RCC 7860 (cell line): ENCODE data around the gene ZBTB3.
"Not testable (repeated sequence)": the region's sequence is repeated elsewhere in the genome, so short reads cannot be mapped to it uniquely, and the experiment has no call there.

Experiments
- DNase-seq: peaks from one replicate; pipeline ENCODE4 v3.0.0-alpha.2; 2015; ENCODE audit warnings: low spot score
- FAIRE-seq: peaks from 2 replicates; lab custom pipeline; 2012; peaks lifted over from hg19 to GRCh38; lab: Jason Lieb, UNC

The ZBTB3 gene

GRCh38 chr11:62716816-62717215, 37.1 kb downstream of the ZBTB3 start:
- no peak for DNase-seq

DNA sequence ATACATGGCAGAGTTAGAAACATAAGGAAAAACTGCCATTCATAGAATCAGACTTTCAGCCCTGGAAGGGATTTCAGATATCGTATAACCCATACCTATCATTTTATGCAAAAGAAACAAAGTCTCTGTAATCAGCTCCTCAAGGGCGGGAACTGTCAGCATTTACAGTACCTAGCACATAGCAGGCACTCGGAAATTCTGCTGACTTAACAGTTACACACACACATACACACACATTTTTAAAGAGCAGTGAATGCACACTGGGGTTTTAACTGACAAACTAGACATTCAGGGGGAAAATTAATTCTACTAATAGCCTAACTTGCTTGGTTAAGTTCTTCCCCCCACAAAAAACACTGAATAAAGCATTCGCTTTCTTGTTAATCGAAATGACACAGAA, 37.8 kb downstream of the ZBTB3 start:
- FAIRE-seq (no peak), DNase-seq (no peak)

More at GRCh38 chr11:62716816-62717215, 37.1 kb downstream of the ZBTB3 start:
- FAIRE-seq = no peak

- no peak for DNase-seq
These were observed 38.5 kb downstream of the ZBTB3 start for GRCh38 chr11:62715150-62716130.

GRCh38 chr11:62713343-62713742, 40.6 kb downstream of the ZBTB3 start:
- DNase-seq (peak; percentile 10), FAIRE-seq (no peak)

More at GRCh38 chr11:62715150-62716130, 38.5 kb downstream of the ZBTB3 start:
- FAIRE-seq = no peak

- no peak for DNase-seq
- no peak for FAIRE-seq
These were observed 41.1 kb downstream of the ZBTB3 start for GRCh38 chr11:62712861-62713260.

DNA sequence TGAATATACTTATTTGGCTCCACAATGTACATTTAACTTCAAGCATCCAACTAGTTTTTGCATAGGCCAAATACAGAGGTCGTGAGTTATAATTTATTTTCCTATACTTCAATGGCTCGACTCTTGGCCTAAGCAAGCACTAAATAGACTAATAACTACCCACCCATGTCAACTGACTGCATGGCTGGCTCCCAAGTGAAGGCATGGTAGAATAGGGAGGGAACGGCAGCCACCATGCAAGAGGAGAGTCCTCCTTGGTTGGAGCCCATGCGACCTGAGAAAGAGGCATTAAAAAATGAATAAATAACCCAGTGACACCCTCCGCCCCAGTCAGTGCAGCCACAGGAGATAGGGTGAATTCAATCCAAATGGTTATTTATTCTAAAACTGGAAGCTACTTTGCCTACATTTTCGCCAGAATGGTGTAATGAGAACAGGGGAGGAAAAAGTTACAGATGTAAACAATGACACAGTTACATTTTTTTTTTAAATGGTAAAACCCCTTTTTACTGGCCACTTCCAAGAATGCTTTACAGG, 41.6 kb downstream of the ZBTB3 start:
- FAIRE-seq = no peak
- no peak for DNase-seq

GRCh38 chr11:62710001-62710345, 44.0 kb downstream of the ZBTB3 start:
- FAIRE-seq (no peak), DNase-seq (no peak)

- FAIRE-seq (no peak), DNase-seq (no peak)
These were observed 44.5 kb downstream of the ZBTB3 start for GRCh38 chr11:62709247-62710000.

DNA sequence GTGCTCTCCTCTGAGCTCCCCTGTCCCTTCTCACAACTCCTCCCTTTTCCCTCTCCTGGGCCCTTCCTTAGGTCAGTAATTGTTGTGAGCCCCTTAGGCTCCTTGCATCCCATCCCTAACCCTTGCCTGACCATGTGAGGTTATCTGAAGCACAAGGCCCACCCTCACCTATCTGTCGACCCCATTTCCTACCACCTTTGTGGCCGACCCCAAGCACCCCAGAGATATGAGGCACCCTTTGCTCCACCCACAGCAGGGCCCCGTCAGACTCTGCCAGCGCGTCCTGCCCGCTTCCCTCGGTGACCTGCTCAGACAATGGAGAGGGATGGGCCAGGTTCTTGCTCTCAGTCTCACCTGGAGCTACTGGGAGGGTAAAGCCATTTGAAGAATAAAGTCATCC, 45.2 kb downstream of the ZBTB3 start:
- FAIRE-seq (no peak), DNase-seq (no peak)

DNA sequence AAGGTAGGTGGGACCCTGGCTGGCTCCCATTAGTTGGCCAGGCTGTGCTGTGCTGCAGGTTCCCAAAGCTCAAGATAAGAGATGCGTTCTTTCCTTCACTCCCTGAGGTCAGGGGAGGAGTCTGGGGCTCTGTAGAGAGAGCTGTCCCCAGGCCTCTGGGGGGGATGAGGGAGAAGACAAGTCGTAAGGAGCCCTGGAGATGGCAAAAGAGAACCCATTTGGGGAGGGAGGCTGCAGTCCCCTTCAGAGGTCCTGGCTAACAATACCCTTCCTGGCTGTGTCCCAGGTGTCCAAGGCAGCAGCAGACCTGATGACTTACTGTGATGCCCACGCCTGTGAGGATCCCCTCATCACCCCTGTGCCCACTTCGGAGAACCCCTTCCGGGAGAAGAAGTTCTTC, 45.6 kb downstream of the ZBTB3 start:
- DNase-seq (no peak), FAIRE-seq (no peak)

DNA sequence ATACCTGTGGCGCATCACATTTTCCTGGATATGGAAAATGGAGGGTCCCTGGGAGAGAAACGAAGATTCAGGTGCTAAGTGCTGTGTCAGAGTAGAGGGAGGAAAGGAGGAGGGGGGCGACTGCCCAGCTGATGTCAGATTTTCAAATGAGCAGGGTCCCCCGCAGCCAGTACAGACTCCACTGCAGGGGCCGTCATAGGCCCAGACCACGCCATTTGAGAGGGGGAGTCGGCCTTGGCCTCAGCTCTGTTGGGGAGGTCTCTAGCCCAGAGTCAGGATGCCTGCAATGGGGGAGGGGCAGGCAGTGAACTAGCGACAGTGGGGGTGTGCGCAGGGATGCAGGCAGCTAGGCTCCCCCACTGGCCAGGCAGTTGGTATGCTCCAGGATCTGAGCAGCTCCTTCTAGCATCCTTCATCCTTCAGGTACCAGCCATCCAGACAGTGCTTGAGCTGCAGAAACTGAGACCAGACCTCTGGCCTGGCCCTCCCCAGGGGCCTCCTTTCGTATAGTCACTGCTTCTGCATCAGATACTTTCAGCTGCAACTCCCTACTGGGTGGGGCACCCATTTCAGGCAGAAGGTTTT, 46.6 kb downstream of the ZBTB3 start, which contains the start of the genes BSCL2 and GNG3:
BSCL2 (minus strand) TSS at position 148 of the 585 bp plus-strand sequence. CDS start 229 bp downstream, outside the sequence.
GNG3 (plus strand) TSS at position 400 of the 585 bp plus-strand sequence. CDS start 620 bp downstream, outside the sequence.
- DNase-seq = no peak
- no peak for FAIRE-seq

- DNase-seq = no peak
- FAIRE-seq = no peak
These were observed 47.1 kb downstream of the ZBTB3 start for GRCh38 chr11:62706850-62707247.

- peak; percentile 85 for DNase-seq
- no peak for FAIRE-seq
These were observed 47.8 kb downstream of the ZBTB3 start for GRCh38 chr11:62705880-62706849.

GRCh38 chr11:62705413-62705812, 48.5 kb downstream of the ZBTB3 start:
- DNase-seq (no peak), FAIRE-seq (no peak)

DNA sequence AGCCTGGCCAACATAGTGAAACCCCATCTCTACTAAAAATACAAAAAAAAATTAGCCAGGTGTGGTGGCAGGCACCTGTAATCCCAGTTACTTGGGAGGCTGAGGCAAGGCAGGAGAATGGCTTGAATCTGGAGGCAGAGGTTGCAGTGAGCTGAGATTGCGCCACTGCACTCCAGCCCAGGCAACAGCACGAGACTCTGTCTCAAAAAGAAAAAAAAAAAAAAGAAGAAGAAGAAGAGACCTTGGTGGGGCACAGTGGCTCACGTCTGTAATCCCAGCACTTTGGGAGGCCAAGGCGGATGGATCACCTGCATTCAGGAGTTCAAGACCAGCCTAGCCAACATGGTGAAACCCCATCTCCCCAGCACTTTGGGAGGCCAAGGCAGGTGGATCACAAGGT, 50.0 kb downstream of the ZBTB3 start:
- FAIRE-seq, DNase-seq: not testable (repeated sequence)

DNA sequence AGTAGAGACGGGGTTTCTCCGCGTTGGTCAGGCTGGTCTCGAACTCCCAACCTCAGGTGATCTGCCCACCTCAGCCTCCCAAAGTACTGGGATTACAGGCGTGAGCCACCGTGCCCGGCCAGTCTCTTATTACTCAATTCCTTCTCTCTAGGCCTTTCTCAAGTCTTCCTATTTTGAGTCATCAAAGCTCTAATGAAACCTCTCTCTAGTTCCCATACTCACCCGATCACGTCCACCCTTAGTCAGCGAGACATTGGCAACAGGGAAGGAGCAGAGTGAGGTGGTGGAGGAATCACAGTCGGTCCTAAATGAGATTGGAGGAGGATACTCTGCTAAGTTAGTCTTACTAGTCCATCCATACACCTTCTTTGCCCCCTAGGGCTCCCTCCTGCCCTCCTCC, 51.7 kb downstream of the ZBTB3 start:
- DNase-seq = no peak
- FAIRE-seq = no peak
